ENCODE data around the gene DDI2.

Gene DDI2

GRCh38 chr1:15705184-15705566 is 87.9 kb downstream of the DDI2 start:
- DNase-seq = no peak

- DNase-seq = no peak
Observed at GRCh38 chr1:15706751-15707150, 89.5 kb downstream of the DDI2 start.

GRCh38 chr1:15707239-15707925 is 90.1 kb downstream of the DDI2 start:
- DNase-seq = no peak

- no peak for DNase-seq
Observed at GRCh38 chr1:15708486-15709137, 91.4 kb downstream of the DDI2 start.

- DNase-seq = no peak
Observed at GRCh38 chr1:15709226-15709625, 92.0 kb downstream of the DDI2 start.

- peak; percentile 27 for DNase-seq
Observed at GRCh38 chr1:15712168-15712567, 94.9 kb downstream of the DDI2 start.

- no peak for DNase-seq
Observed at GRCh38 chr1:15714406-15715136, 97.3 kb downstream of the DDI2 start.

GRCh38 chr1:15717418-15718125 is 100.3 kb downstream of the DDI2 start:
- no peak for DNase-seq

- DNase-seq = no peak
Observed at GRCh38 chr1:15718199-15718601, 100.9 kb downstream of the DDI2 start.

Data from NCI-H2171 treated with DMSO at 0.1 percent for 48 hours (cell line).